MM.1S (cell line): ENCODE data around the gene SLC37A2.

Source experiments
- DNase-seq: peaks from one replicate; pipeline ENCODE4 v3.0.0-alpha.2; 2015
- H2AFZ ChIP-seq: fragments of 300-600 bp; sonication (generic); 2 replicates; pipeline ENCODE4 v1.6.0; 2016; ENCODE audit warnings: antibody characterized with exemption, low read length
- H3F3A ChIP-seq: fragments of 300-600 bp; sonication (generic); 2 replicates; pipeline ENCODE4 v1.6.1; 2016; ENCODE audit warnings: mild to moderate bottlenecking, antibody characterized with exemption, low read length, moderate library complexity, mixed read lengths; ENCODE audit not compliant: insufficient read depth
- H3K27ac ChIP-seq: fragments of 300-600 bp; sonication (generic); 2 replicates; pipeline ENCODE4 v1.5.1; 2016; ENCODE audit warnings: mild to moderate bottlenecking, low read length
- H3K27me3 ChIP-seq: fragments of 300-600 bp; sonication (generic); replicated peaks from 2 replicates; pipeline ENCODE4 v1.6.0; 2016; ENCODE audit warnings: low read length; ENCODE audit not compliant: insufficient read depth
- H3K36me3 ChIP-seq: fragments of 300-600 bp; sonication (generic); replicated peaks from 2 replicates; pipeline ENCODE4 v1.6.1; 2016; ENCODE audit warnings: mild to moderate bottlenecking, low read length, mixed read lengths; ENCODE audit not compliant: insufficient read depth
- H3K4me1 ChIP-seq: fragments of 300-600 bp; sonication (generic); 2 replicates; pipeline ENCODE4 v1.6.1; 2016; ENCODE audit warnings: low read length, mixed read lengths
- H3K4me2 ChIP-seq: fragments of 300-600 bp; sonication (generic); 2 replicates; pipeline ENCODE4 v1.6.0; 2016; ENCODE audit warnings: low read depth, low read length
- H3K4me3 ChIP-seq: fragments of 300-600 bp; sonication (generic); 2 replicates; pipeline ENCODE4 v1.5.1; 2016; ENCODE audit warnings: low read length, mixed read lengths
- H3K79me2 ChIP-seq: fragments of 300-600 bp; sonication (generic); 2 replicates; pipeline ENCODE4 v1.6.1; 2016; ENCODE audit warnings: mixed run types, low read length, mixed read lengths
- H3K9ac ChIP-seq: fragments of 300-600 bp; sonication (generic); 2 replicates; pipeline ENCODE4 v1.6.1; 2016; ENCODE audit warnings: low read length, mixed read lengths
- H3K9me2 ChIP-seq: fragments of 300-600 bp; sonication (generic); replicated peaks from 2 replicates; pipeline ENCODE4 v1.6.1; 2016; ENCODE audit warnings: mild to moderate bottlenecking, low read length, mixed read lengths; ENCODE audit not compliant: insufficient read depth
- H3K9me3 ChIP-seq: fragments of 300-600 bp; sonication (generic); replicated peaks from 2 replicates; pipeline ENCODE4 v1.6.1; 2016; ENCODE audit warnings: mild to moderate bottlenecking, low read length, mixed read lengths; ENCODE audit not compliant: insufficient read depth
- H4K20me1 ChIP-seq: fragments of 300-600 bp; sonication (generic); 2 replicates; pipeline ENCODE4 v1.6.1; 2016; ENCODE audit warnings: mild to moderate bottlenecking, low read length, moderate library complexity, mixed read lengths; ENCODE audit not compliant: insufficient read depth
- EZH2 ChIP-seq: fragments of 300-600 bp; sonication (generic); optimal IDR thresholded peaks from 2 replicates; pipeline ENCODE3; 2017; ENCODE audit warnings: low read depth, mild to moderate bottlenecking, antibody characterized with exemption, low read length, mixed read lengths
- EZH2phosphoT487 ChIP-seq: fragments of 300-600 bp; sonication (generic); IDR thresholded peaks from 2 replicates; pipeline ENCODE4 v1.6.1; 2018; ENCODE audit warnings: antibody characterized with exemption, low read length
- TF ChIP-seq, protein P1 (sequence below): fragments of 300-600 bp; sonication (generic); IDR thresholded peaks from 2 replicates; pipeline ENCODE4 v1.5.1; 2016; ENCODE audit warnings: antibody characterized with exemption, low read length, mixed read lengths

SLC37A2 gene

DNA sequence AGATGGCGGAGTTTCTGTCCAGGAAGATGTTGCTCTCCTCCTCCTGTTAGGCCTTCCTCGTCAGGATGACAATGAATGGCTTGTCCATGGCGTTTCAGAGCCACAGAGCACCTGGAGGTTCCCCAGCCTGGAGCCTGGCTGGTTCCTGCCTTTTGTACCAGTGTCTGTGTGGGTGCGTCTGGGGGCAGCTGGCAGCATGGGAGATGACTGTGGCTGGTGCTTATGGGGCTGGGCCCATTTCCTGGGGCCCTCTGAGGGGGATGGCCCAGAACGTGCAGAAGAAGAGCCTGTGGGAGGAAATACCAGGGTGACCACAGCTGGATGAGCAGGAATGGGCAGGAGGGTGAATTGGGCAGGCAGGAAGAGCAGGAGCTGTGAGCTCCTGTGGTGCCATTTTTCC lies 6.7 kb downstream of the SLC37A2 start:
- no peak overlapping the region for H2AFZ ChIP-seq
- no peak for DNase-seq

GRCh38 chr11:125070699-125071254 lies 7.7 kb downstream of the SLC37A2 start:
- Histone ChIP-seq H4K20me1 (no peaks in the 10 kb centered on the region), H3K4me2 (no peak overlapping the region), H3K9ac (no peak overlapping the region), H3K4me1 (peaks cover 38% of the 10 kb centered on the region), H3K9me2 (no peaks in the 10 kb centered on the region), H2AFZ (no peak overlapping the region), H3K4me3 (no peak overlapping the region), H3F3A (peaks cover 11% of the 10 kb centered on the region; the same call in 1 of the 2 replicates), H3K27me3 (no peaks in the 10 kb centered on the region), H3K27ac (peak overlapping the region; percentile 37; the same call in 1 of the 2 replicates), H3K9me3 (no peaks in the 10 kb centered on the region), H3K79me2 (no peaks in the 10 kb centered on the region), H3K36me3 (no peaks in the 10 kb centered on the region)
- DNase-seq: peak; percentile 36
- TF ChIP-seq EZH2 (no peak), EZH2phosphoT487 (no peak)
- TF ChIP-seq, protein P1, sequence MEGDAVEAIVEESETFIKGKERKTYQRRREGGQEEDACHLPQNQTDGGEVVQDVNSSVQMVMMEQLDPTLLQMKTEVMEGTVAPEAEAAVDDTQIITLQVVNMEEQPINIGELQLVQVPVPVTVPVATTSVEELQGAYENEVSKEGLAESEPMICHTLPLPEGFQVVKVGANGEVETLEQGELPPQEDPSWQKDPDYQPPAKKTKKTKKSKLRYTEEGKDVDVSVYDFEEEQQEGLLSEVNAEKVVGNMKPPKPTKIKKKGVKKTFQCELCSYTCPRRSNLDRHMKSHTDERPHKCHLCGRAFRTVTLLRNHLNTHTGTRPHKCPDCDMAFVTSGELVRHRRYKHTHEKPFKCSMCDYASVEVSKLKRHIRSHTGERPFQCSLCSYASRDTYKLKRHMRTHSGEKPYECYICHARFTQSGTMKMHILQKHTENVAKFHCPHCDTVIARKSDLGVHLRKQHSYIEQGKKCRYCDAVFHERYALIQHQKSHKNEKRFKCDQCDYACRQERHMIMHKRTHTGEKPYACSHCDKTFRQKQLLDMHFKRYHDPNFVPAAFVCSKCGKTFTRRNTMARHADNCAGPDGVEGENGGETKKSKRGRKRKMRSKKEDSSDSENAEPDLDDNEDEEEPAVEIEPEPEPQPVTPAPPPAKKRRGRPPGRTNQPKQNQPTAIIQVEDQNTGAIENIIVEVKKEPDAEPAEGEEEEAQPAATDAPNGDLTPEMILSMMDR: no peak

More for the DNA sequence above, 6.7 kb downstream of the SLC37A2 start:
- no peak overlapping the region for H3K4me3 ChIP-seq
- peaks cover 38% of the 10 kb centered on the region for H3K4me1 ChIP-seq
- TF ChIP-seq EZH2phosphoT487 (no peak), EZH2 (no peak)
- TF ChIP-seq, protein P1: no peak
- H3K9ac ChIP-seq: no peak overlapping the region
- no peaks in the 10 kb centered on the region for H3K9me3 ChIP-seq
- no peaks in the 10 kb centered on the region for H4K20me1 ChIP-seq
- H3F3A ChIP-seq: peaks cover 11% of the 10 kb centered on the region; the same call in 1 of the 2 replicates
- no peak overlapping the region for H3K27ac ChIP-seq
- H3K79me2 ChIP-seq: no peaks in the 10 kb centered on the region
- H3K27me3 ChIP-seq: no peaks in the 10 kb centered on the region
- no peaks in the 10 kb centered on the region for H3K36me3 ChIP-seq
- H3K9me2 ChIP-seq: no peaks in the 10 kb centered on the region
- H3K4me2 ChIP-seq: no peak overlapping the region

DNA sequence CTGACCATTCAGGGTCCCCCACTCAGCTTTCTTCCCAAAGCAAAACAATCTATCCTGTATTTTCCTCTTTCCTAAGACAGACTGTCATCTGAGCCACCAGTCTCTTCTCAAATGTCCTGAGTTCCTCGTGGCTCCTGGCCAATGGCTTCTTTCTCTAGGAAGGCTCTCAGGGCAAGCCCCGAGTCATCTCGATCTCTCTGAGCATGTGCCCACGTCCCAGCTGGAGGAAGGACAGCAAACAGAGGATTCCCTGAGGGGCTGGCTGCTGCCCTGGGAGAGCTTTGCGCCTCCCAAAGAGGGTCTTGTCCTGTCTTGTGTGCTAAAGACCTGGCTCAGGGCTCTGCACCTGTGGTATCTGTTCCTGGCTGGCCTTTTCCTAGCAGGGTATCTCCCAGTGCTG lies 8.3 kb downstream of the SLC37A2 start:
- no peaks in the 10 kb centered on the region for H3K9me2 ChIP-seq
- no peaks in the 10 kb centered on the region for H3K9me3 ChIP-seq
- no peak overlapping the region for H3K4me2 ChIP-seq
- peak overlapping the region; percentile 37; the same call in 1 of the 2 replicates for H3K27ac ChIP-seq
- no peak for DNase-seq
- no peaks in the 10 kb centered on the region for H4K20me1 ChIP-seq
- no peak overlapping the region for H2AFZ ChIP-seq
- no peaks in the 10 kb centered on the region for H3K36me3 ChIP-seq
- TF ChIP-seq, protein P1: no peak
- TF ChIP-seq EZH2: no peak
- TF ChIP-seq EZH2phosphoT487: no peak
- H3K9ac ChIP-seq: no peak overlapping the region
- peaks cover 11% of the 10 kb centered on the region; the same call in 1 of the 2 replicates for H3F3A ChIP-seq
- H3K4me1 ChIP-seq: peaks cover 38% of the 10 kb centered on the region
- no peaks in the 10 kb centered on the region for H3K79me2 ChIP-seq
- no peaks in the 10 kb centered on the region for H3K27me3 ChIP-seq
- no peak overlapping the region for H3K4me3 ChIP-seq
